Right renal pelvis (tissue), 4 donors: ENCODE results near the gene SLC6A12. TPM values are rescaled to one million over a fixed set of nuclear protein-coding genes. Genes with fewer than 3 reads are reported as not detected.

Source experiments
- DNase-seq, 4 donors: peaks; one replicate each; pipeline ENCODE4 v3.0.0-alpha.2; 2013; ENCODE audit warnings: low read depth in 4 of 4, low spot score in 3 of 4, missing footprints in 1 of 4
- polyA plus RNA-seq, 4 donors: library from polyadenylated mRNA; unstranded; fragments of 120-200 nt; gene quantifications; one replicate each; pipeline ENCODE4 v1.2.1, GENCODE V29; 2013; ENCODE audit not compliant: insufficient read length in 4 of 4

SLC6A12 gene
- polyA plus RNA-seq = 10 to 100 TPM; 14.0 to 18.5 (median 15.3) TPM

DNA sequence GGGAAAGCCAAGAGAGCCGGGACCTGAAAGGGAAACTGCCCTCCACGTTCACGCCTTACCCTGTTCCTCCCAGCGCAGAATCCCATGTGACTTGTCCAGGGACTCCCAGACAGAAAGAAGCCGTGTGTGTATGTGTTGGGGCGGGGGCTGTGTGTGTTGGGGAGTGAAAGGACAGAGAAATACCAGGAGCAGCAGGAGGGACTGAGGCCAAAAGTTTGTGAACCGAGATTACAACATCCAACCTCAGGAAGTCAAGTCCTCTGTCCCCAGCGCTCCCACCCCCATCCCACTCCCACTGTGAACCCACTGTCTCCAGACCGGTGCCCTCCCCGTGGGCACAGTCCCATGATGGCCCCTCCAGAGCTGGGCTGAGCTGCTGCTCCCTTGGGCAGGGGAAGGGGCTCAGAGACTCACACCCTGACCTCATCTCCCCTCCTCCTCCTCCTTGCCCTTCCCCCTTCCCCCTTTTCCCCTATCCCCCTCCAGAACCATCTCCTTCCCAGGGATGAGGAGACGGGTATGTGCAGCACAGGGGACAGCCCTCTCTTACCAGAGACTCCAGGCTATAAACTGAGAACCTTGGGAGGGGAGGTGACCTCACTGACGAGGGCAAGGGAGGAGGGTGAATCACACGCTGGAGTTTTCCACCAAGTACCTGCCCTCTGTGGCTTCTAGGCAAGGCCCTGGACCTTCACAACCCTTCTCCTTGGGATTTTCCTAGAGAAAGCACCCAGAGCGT, at the start of gene SLC6A12:
Gene SLC6A12, minus strand, starts transcription at position 155 of the 739 bp plus-strand sequence. CDS start 4,171 bp downstream, outside the sequence.
- DNase-seq = no peak

DNA sequence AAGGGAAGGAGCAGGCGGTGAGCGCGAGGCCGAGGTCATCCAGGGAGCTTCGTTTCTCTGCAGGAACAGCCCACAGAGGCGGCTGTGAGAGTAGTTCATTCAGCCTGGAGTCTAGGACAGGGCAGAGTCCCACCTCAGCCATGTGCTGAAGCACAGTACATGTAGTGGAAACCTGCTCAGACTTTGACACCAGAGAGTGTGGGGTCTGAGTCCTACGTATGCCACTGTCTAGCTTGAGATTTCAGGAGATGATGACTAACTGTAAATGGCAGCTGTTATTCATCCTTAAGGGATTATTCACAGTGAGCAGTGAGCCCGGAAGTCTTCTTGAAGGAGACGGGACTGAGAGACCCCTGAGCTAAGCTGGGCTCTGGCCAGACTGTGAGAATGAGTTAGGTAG, 49.6 kb upstream of the SLC6A12 start:
- no peak for DNase-seq

DNA sequence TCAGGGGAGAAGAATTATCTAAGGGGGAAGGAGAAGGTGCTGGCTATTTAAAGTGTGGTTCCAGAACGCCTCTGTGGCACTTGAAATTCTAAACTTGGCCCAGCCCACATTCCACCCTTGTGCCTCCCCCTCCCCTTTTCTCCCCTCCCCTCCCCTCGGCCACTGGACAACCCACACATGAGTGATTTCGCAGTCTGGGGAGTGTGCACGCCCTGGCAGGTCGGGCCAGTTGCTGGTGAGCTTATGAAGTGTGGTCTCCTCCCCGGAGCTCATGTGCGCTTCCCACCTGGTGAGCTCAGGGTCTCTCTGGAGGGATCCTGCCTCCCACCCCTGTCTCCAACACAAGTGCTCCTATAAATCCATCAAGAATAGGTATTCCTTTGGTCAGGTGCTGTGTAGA, 48.9 kb upstream of the SLC6A12 start, which contains the start of gene SLC6A13:
Gene SLC6A13, minus strand, starts transcription at position 20 of the 400 bp plus-strand sequence. CDS start 2,784 bp downstream, outside the sequence.
- peak in 3 of 4 donors; percentile 58 to 75 (median 74) for DNase-seq

DNA sequence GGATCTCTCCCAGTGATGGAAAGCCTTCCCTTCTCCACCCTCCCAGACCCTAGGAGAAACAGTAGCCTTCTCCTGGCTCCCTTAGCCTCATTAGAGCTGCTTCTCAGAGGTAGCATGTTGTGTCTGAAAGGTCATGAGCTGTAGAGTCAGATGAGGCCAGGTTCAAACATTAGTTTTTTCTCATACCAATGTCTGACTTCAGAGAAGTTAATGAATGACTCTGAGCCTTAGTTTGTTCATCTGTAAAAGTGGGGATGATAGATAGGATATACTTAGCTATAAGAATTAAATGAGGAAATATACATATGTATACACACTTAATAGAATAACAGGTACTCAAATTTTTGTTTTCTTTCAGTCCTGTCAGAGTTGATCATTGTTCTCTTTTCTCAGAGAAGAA, 48.2 kb upstream of the SLC6A12 start:
- no peak for DNase-seq

DNA sequence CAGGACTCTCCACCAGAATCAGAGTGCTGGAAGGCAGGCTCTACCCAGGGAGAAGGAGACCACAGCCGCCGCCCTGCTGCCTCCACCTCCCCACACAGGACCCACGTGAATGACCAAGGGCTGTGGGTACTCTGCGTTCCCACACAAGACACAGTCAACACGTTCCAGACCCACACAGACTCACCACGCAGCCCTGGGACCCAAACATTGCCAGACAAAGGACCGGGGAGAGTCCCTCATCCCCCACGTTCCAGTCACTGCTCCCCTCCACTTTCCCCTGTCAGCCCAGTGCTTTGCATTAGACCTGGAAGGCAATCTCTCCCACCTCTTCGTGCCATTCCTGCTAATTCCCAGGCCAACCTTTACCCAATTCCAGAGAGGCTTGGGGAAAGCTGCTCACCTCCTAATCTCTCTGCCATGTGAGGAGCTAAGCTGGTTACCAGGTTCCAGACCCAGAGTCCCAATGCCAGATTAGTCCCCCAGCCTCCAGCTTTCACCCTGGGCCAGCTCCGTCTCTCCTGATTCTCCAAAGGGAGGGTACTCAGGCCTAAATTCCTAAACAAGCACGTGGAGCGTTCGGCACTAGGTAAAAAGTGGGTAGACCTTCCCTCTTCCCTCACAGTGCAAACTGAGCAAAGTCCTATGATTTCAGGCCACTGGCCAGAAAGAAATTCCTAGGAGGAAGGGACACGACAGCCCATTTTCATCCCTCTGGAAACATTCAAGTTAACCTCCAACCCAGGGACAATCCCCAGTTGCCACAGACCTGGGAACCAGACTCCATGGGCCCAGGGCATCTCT, 43.8 kb upstream of the SLC6A12 start:
- DNase-seq = no peak

DNA sequence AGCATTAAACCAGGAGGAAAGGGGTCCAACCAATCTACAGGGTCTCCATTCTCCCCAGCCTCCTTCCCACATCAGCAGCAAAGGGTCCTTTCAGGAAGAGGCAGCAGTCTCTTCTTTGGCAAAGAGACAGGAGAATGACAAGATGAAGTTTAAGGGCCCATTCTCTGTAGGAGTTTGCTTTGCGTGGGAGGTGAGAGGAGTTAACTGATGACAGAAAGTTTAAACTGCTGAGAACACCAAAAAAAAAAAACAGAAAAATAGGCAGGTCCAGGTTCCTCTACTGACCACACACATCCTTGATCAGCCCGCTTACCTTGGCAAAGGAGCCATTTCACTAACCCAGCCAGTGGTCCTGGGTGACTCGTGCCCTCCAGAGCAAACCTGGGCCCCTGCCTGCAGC, 43.0 kb upstream of the SLC6A12 start:
- DNase-seq = no peak

DNA sequence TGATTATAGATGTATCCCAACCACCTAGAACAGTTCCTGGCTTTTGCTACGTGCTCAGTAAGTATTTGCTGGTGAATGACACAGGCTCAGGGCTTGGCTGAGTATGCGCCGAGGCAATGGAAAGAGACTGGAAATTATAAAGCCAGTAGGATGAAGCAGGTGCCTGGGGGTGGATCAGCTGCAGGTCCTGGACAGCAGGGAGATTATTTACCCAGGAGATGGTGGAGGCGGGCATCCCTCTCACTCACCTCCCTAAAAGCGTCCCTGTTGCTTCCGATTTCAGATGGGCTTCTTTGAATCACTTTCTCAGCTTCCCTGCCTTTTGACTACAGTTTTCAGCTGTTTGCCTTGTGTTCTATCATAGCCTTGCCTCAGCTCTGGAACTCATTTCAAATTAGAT, 42.3 kb upstream of the SLC6A12 start:
- DNase-seq = no peak

DNA sequence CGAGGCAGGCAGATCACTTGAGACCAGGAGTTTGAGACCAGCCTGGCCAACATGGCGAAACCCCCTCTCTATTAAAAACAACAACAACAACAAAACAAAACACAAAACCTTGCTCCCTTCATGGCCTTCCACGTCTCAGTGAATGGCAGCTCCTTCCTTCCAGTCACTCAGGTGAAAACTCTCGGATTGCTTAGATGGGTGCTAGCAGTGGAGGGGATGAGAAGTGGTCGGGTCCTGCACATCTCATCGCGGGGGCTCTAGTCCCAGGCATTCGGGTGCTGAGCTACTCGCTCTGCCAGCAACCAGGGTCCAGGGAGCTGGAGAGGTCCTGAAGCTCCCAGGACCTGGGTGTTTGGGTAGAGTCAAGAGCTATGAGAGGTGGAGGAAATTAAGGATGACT, 41.0 kb upstream of the SLC6A12 start:
- no peak for DNase-seq

DNA sequence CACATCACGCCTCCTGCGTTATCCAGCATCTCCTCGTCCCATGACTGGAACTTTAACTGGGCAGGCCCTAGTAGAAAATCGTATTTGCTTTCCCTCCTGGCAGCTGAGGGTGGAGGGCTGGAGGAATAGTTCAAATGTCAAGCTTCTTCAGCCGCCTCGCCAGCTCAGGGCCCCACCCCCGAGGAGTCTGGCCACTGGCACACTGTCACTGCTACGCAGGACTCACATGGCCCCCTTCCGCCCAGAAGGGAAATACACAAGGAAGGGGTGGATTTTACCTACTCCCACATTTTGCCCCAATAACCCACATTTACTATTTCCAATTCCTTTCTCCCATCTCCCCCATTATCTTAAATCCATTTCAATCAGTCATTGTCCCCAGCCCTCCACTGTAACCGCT, 40.1 kb upstream of the SLC6A12 start:
- no peak for DNase-seq

DNA sequence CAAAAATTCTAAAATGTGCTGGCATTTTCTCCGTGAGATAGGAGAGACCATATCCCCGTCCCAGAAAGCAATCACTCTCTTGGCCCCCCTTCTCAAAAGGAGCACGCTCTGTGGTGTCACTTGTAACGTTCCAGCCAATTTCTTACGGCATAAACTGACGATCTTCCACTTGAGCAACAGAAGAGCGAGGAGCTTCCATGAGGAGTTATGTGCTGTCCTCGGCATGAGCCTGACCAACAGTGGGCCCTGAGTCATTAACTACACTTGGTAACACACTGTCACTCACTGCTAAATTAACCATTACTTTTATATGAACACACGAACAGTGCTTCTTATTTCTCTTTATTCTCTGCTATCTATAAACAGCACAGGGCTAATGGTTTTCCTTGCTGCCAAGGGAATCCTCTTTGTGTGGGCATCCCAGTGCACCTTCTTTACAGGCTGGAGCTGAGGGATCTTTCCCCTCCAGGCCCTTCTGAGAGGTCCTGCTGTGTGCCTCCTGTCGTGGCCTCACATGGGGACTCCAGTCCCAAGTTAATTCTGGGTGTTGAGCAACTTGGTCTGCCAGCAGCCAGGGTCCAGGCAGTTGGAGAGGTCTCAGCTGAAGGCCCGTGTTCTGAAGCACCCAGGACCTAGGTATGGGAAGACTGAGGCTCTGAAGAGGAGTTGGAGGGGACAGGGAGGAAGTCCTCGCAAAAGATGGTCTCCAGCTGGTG, 39.3 kb upstream of the SLC6A12 start:
- no peak for DNase-seq

DNA sequence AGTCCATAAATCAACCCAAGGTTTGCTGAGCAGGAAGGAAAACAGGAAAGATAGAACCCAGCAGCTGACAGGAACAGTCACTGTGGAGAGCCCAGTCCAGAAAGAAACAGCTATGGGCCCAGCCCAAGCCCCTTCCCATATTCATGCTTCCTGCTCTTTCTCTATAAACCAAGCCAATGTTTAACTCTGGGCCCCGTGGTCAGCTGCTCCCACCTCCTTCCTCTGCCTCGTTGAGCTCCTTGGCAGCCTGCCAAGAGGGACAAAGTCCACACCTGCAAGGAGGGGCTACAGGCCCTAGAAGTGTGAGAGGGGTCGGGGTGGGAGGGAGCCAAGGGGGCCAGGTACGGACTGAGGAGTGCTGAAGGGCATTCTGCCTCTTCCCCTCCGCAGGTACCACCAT, 38.7 kb upstream of the SLC6A12 start:
- DNase-seq = peak in 3 of 4 donors; percentile 72 to 77 (median 74)

DNA sequence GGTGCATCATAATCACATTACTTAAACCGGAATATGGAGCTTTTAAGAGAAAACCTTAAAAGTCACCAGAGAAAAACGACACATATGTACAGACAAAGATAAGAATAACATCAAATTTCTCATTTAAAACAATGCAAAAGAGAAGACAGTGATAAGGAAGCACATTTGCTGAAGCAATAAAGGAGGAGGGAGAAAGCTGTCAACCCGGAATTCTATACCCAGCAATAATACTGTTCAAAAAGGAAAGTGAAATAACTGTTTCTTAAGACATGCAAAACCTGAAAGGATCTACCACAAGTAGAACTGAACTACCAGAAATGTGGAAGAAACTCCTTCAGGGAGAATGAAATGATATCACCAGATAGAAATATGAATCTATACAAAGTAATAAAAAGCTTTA, 33.3 kb upstream of the SLC6A12 start:
- no peak for DNase-seq

DNA sequence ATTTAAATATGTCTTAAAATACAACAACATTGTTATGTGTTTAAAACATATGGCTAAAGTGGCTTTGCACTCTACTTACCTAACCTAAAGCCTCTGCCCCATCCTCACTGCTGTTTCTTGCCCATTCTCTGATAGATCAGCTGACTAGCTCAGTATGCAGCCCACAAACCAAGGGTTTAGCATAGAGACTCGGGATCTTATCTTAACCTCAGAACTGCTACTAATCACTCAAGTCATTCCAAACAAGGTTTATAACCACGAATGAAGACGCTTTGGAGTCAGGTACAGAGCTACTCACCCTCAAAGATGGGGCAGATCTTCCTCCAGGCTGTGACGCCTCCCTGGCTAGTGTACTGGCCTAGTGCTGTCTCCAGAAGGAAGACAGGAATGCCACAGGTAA, 29.4 kb upstream of the SLC6A12 start:
- DNase-seq = no peak

DNA sequence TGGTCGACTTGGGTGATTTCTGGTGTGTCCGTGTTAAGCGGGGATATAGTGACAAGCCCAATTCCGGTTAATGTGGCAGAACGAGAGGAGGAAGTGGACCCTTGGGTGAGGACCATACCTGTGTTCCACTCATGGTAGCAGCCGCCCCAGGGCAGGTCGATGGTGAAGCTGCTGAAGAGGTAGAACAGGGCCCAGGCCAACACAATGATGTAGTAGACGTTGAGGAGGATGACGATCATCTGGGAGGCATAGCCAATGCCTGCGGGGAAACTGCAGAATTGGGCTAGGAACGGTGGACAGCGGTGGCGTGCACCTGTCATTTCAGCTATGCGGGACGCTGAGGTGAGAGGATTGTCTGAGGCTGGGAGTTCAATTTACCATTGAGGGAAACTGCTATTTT, 28.5 kb upstream of the SLC6A12 start:
- no peak for DNase-seq

DNA sequence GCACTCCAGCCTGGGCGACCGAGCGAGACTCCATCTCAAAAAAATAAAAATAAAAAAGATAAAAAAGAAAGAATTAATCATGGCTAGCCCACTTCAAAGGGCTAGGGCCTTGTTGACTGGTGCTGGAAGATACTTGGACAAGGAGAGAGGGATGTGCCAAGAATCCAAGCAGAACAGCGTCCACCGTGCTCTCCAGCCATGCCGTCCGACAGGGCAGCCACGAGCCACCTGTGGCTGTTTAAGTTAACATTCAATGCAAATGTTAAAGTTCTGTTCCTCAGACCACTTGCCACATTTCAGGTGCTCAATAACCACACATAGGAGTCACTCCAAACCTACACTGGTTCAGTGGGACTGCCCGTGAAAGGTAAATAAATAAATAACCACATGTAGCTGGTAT, 27.3 kb upstream of the SLC6A12 start:
- DNase-seq = no peak

DNA sequence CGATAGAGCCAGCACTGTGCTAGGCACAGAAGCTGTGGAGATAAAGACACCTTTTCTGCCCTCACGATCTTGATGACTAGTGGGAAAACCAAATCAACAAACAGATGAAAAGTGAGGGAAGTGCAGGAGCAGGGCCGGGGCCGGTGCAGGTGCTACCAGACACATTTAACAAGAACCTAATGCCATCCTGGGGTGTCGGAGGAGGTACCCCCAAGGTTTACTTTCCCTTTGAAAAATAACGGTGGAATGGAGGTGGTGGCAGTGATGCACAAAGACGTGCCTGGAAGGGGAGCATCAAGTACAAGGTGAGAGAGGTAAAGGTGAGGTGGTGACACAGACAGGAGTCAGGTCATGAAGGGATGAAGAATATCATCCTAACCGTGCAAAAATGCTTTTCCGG, 26.6 kb upstream of the SLC6A12 start:
- no peak for DNase-seq

DNA sequence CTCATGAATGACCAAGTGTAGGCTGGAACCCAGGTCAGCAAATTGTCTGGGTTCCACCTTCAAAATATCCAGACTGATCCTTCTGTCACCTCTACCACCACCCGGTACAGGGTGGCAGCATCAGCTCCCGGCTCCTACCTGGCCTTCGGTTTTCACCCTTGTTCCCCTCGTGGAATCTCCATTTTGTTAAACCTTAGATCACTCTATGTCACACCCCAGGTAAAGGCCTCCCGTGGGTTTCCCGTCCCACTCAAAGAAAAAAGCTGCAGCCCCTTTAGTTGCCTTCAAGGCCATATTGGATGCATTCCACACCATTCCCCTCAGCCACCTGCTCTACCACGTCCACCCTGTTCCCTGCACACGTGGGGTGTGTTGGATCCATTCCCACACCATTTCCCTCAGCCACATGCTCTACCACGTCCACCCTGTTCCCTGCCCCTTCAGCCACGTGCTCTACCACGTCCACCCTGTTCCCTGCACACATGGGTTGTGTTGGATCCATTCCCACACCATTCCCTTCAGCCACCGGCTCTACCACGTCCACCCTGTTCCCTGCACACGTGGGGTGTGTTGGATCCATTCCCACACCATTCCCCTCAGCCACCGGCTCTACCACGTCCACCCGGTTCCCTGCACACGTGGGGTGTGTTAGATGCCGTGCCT, 24.9 kb upstream of the SLC6A12 start:
- DNase-seq = no peak

DNA sequence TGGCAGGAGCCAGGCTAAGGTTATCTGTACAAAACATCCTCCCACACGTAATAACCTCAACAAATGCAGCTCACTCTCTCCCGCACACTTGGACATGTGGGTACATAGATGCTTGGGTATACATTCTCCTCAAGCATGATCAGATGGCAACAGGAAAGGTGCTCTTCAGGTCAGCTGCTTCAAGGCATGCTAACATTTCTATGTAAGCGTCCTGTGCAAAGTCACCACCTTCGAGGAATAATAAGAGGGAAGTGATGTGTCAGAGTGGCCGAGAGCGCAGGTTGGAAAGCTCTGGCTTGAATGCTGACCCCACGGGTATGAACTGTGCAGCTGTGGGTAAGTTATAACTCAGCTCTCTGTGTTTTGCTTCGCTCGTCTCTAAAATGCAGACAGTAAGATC, 24.2 kb upstream of the SLC6A12 start:
- DNase-seq = no peak

DNA sequence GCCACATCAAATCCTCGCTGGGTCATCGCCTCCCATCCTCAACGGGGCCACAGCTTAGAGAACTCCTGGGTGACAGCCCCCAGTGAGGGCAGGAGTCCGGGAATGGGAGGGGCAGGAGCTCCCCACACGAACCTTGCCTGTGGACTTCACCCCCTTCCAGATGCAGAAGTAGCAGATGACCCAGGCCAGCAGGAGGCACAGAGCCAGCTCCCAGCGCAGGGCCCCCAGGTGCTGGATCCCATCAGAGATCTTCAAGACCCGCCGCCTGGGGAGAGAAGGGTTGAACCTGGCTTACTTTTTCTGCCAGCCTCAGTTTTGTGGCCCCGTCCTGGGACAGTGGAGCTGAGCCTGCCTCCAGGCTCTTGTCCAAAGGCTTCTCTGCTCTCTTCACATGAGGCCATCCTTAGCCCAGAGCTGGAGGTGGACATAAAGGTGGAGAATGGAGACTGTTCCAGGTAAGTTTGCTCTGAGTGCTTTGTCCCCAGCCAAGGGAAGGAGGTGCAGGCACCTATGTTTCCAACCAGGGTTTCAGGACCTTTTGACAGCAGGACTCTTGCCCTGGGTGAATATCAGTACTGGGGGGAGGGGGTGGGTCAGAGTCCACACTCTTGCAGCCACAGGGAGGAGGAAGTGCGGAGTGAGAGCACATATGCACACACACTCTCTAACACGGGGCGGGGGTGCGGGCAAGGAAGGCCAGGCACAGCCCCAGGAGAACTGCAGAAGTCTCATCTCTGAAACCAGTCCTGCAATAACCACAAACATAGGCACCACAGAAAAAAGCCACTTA, 23.3 kb upstream of the SLC6A12 start:
- DNase-seq = no peak

DNA sequence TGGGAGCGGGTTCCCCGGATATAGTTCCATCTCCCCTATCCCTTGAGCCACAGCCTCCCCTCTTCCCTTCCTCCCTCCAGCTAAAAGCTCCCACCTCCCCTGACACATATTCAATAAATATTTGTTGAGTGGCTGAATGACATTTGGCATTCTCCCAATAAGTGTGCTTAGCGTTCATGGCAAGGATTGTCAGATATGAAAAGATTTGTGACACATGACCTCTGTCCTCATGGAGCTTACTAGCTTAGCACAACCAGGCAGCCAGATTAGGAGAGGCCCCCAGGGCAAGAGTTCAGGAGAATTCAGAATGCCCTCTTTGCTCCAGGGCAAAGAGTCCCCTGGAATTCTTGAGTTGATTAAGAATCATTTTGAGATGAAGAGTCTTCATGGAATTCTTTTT, 22.5 kb upstream of the SLC6A12 start:
- no peak for DNase-seq
